Neutrophil (primary cell): ENCODE measurements around the gene KPNB1.

Experiments used
- H3K27ac ChIP-seq: fragments of 200-600 bp; sonication (generic); 2 replicates; pipeline ENCODE4 v1.5.1; 2016; ENCODE audit warnings: mild to moderate bottlenecking, moderate library complexity
- H3K27me3 ChIP-seq: fragments of 200-600 bp; sonication (generic); 2 replicates; pipeline ENCODE4 v1.6.0; 2016; ENCODE audit warnings: mild to moderate bottlenecking
- H3K36me3 ChIP-seq: fragments of 200-600 bp; sonication (generic); 2 replicates; pipeline ENCODE4 v1.5.1; 2017
- H3K4me1 ChIP-seq, 2 experiments: fragments of 200-600 bp in 1 of 2; sonication (generic) in 1 of 2; 1 replicate in 1 of 2; 2 replicates in 1 of 2; pipeline versions ENCODE4 v1.5.1 to v1.6.1; 2013 to 2016; ENCODE audit warnings: low read depth in 1 of 2, low read length in 1 of 2, mild to moderate bottlenecking in 1 of 2, moderate library complexity in 1 of 2; ENCODE audit not compliant: control insufficient read depth in 1 of 2, insufficient read depth in 1 of 2
- H3K4me3 ChIP-seq, 2 experiments: fragments of 200-600 bp in 1 of 2; sonication (generic) in 1 of 2; 1 replicate in 1 of 2; 2 replicates in 1 of 2; pipeline ENCODE4 v1.5.1; 2013 to 2016; ENCODE audit warnings: low read depth in 1 of 2, low read length in 1 of 2, mild to moderate bottlenecking in 1 of 2, moderate library complexity in 1 of 2
- H3K9me3 ChIP-seq: fragments of 200-600 bp; sonication (generic); 2 replicates; pipeline ENCODE4 v1.5.1; 2016
- TF ChIP-seq, protein P1 (sequence below): fragments of 200-600 bp; sonication (generic); IDR thresholded peaks from 2 replicates; pipeline ENCODE4 v1.5.1; 2016; ENCODE audit warnings: antibody characterized with exemption

The KPNB1 gene

DNA sequence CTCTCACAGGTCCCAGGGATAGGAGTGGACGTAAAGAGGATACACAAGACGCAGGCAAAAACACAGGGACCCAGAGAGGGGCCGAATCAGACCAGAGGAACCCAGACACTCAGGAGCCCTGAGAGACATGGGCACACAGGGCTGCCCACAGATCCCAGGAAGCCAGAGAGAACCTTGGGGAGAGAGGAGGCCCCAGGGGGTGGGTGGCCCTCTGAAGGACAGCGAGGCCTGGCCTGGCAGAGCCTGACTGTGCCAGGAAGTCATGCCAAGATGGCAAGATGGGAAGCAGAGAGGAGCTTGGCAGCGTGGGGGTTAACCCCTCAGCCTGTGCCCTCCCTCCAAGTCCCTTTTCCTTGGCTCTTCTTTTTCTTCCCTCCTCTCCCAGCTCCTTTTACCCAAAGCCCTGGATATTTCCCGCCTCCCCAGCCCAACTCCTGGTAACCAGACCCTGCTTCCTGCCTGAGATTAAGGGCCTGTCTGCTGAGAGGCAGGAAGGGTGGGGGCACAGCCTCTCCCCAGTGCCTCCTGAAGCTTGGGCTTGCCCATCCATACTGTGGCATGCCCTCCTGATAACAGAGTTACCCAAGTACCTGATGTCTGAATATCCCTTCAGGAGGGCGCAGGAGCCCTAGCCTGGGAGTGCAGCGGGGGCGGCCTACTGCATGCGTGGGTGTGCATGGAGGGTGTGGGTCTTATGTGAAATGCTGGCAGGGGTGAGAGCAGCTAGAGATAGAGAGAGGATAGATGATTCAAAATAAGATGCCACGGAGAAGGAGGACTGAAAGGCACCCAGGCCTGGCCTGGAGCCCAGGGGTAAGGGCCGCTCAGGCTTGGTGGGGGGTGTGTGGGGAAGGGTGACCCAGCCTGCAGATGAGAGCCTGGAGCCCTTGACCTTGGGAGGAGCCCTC is 77.3 kb downstream of the KPNB1 start:
- TF ChIP-seq, protein P1, sequence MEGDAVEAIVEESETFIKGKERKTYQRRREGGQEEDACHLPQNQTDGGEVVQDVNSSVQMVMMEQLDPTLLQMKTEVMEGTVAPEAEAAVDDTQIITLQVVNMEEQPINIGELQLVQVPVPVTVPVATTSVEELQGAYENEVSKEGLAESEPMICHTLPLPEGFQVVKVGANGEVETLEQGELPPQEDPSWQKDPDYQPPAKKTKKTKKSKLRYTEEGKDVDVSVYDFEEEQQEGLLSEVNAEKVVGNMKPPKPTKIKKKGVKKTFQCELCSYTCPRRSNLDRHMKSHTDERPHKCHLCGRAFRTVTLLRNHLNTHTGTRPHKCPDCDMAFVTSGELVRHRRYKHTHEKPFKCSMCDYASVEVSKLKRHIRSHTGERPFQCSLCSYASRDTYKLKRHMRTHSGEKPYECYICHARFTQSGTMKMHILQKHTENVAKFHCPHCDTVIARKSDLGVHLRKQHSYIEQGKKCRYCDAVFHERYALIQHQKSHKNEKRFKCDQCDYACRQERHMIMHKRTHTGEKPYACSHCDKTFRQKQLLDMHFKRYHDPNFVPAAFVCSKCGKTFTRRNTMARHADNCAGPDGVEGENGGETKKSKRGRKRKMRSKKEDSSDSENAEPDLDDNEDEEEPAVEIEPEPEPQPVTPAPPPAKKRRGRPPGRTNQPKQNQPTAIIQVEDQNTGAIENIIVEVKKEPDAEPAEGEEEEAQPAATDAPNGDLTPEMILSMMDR: no peak
- no peaks in the 10 kb centered on the region for H3K9me3 ChIP-seq
- no peak overlapping the region for H3K4me3 ChIP-seq
- no peaks in the 10 kb centered on the region for H3K36me3 ChIP-seq
- peaks cover 82% of the 10 kb centered on the region for H3K27me3 ChIP-seq
- H3K4me1 ChIP-seq: no peaks in the 10 kb centered on the region
- H3K27ac ChIP-seq: no peak overlapping the region

DNA sequence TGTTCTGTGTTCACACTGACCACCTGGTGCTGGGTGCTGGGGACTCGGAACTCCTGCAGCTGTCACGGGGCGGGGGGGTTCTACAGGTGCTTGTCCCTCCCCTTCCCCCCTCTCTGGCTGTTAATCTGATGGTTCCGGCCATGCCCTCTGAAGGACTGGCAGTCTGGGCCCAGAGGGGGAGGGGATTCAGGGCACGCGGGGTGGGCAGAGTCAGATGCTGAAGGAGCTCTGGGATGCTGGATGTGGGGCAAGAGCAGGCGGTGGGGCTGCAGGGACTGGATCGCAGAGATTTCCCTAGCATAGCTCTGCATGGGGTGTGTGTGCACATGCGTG is 78.0 kb downstream of the KPNB1 start:
- no peaks in the 10 kb centered on the region for H3K9me3 ChIP-seq
- H3K4me1 ChIP-seq: peaks cover 0 to under 1% of the 10 kb centered on the region in 2 experiments
- no peak overlapping the region for H3K27ac ChIP-seq
- no peaks in the 10 kb centered on the region for H3K36me3 ChIP-seq
- TF ChIP-seq, protein P1: no peak
- peaks cover 82% of the 10 kb centered on the region for H3K27me3 ChIP-seq
- H3K4me3 ChIP-seq: no peak overlapping the region

DNA sequence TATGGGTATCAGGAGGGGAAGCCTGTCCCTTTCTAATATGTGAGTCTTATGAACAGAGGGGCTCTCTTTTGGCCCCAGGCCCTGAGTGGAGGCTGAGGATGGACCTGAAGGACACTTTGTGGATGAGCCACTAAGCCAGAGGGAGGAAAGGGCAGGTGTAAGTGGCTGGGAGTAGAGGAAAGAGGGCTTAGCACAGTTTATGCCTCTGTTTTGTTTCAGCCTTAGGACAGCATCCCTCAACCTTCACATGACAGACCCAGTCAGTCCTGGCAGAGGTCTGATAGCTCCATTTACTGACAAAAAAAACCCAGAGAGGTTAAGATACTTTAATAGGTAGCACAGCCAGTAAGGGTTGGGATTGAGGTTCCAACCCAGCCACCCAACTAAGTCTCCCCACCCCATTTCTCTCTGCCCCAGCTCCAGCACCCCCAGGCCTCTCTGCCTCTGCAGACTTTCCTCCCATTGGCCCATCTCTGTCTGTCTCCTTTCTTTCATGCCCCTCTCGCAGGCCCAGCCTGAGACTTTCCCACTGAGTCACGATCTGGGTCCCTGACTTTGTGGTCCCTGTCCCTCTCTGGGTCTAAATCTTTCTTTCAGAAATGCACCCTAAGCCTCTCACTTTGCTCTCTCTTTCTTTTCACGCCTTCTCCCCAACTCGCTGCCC is 78.6 kb downstream of the KPNB1 start:
- H3K4me1 ChIP-seq: peaks cover 0 to 7% of the 10 kb centered on the region in 2 experiments
- H3K27ac ChIP-seq: no peak overlapping the region
- no peaks in the 10 kb centered on the region for H3K9me3 ChIP-seq
- TF ChIP-seq, protein P1: no peak
- H3K27me3 ChIP-seq: peaks cover 84% of the 10 kb centered on the region
- no peaks in the 10 kb centered on the region for H3K36me3 ChIP-seq
- H3K4me3 ChIP-seq: no peak overlapping the region

DNA sequence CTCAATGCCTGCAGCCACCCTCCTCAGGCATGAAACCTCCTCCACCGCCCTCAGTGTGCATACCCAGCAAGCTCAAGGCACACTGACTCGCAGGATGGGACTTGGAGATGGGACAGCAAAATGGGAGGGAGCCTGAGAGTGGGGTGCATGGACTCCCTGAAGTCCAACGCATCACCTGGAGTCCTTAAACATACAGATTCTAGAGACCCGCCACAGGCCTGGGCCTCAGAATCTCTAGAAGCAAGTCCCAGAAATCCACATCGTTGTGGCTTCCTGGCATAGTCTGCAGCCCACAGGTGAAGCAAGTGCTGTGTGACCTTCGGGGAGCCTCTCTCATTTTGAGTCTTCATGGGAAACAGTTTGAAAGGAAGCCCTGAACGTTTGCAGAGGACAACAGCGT is 79.8 kb downstream of the KPNB1 start:
- Histone ChIP-seq H3K27ac (no peak overlapping the region), H3K4me3 (no peak overlapping the region), H3K9me3 (no peaks in the 10 kb centered on the region), H3K36me3 (no peaks in the 10 kb centered on the region), H3K27me3 (peaks cover 85% of the 10 kb centered on the region), H3K4me1 (peaks cover 3 to 16% of the 10 kb centered on the region in 2 experiments)
- TF ChIP-seq, protein P1: no peak

DNA sequence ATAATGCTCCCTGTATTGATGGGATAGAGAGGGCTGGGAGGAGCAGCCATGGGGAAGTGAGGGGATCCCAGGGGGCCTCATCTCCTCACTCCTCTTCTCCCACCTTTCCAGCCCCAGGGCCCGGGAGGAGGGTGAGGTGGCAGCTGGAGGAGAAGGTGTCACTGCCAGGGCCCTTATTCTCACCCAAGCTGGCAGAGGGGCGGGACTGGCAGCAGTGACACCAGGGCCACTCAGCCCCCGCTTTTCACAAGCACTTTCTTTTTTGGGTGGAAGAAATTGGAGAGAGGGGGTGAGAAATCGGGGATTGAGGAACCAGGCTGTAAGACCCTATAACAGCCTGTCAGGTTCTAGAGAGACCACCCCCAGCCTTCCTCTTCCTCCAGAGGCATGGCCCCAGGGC is 81.0 kb downstream of the KPNB1 start:
- H3K4me3 ChIP-seq: no peak overlapping the region
- H3K27me3 ChIP-seq: peaks cover 85% of the 10 kb centered on the region
- TF ChIP-seq, protein P1: no peak
- H3K27ac ChIP-seq: no peak overlapping the region
- H3K9me3 ChIP-seq: no peaks in the 10 kb centered on the region
- peaks cover 3 to 16% of the 10 kb centered on the region in 2 experiments for H3K4me1 ChIP-seq
- H3K36me3 ChIP-seq: no peaks in the 10 kb centered on the region
